LNCaP clone FGC (cell line): ENCODE measurements around the gene MTMR1.

Experiments used
- DNase-seq: peaks from one replicate; pipeline ENCODE4 v3.0.0-alpha.2; 2011; ENCODE audit warnings: low read depth
- H3K4me3 ChIP-seq: 2 replicates; pipeline ENCODE4 v1.5.1; 2011; ENCODE audit warnings: mild to moderate bottlenecking, low read depth, low read length, control low read depth
- TF ChIP-seq, protein P1 (sequence below): IDR thresholded peaks from 2 replicates; pipeline ENCODE4 v1.5.1; 2012; ENCODE audit warnings: mild to moderate bottlenecking; ENCODE audit not compliant: control insufficient read depth, insufficient read depth; ENCODE audit errors: extremely low read depth

Gene MTMR1

DNA sequence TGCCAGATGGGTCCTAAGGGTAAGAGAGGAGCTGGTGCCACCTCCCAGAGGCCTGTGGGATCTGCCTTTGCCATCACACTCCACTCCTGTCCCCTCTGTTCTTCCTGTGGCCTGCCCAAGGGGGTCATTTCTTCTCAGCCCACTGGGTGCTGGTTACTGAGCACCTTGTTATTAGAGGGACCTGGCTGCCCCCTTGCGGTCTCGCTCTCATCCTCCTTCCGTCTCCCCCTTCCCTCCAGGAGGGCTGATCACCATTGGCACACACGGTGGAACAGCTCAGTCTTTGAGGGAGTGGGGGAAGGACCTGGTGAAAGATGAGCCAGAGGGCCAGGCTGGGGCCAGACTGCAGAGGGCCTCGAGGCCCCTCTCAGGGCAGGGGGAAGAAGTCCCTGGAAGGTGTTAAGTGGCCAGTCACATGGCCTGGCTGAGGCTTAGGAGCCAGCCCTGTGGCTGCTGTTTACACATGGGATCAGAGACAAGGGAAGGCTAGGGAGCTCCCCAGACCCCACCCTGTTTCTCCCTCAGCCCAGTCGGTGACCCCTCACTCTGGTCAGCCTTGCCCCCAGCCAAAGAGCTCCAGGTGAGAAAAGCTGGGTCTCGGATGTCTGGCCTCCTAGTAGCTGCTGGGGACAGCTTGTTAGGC, 68.1 kb downstream of the MTMR1 start:
- no peak overlapping the region for H3K4me3 ChIP-seq
- DNase-seq: no peak
- TF ChIP-seq, protein P1, sequence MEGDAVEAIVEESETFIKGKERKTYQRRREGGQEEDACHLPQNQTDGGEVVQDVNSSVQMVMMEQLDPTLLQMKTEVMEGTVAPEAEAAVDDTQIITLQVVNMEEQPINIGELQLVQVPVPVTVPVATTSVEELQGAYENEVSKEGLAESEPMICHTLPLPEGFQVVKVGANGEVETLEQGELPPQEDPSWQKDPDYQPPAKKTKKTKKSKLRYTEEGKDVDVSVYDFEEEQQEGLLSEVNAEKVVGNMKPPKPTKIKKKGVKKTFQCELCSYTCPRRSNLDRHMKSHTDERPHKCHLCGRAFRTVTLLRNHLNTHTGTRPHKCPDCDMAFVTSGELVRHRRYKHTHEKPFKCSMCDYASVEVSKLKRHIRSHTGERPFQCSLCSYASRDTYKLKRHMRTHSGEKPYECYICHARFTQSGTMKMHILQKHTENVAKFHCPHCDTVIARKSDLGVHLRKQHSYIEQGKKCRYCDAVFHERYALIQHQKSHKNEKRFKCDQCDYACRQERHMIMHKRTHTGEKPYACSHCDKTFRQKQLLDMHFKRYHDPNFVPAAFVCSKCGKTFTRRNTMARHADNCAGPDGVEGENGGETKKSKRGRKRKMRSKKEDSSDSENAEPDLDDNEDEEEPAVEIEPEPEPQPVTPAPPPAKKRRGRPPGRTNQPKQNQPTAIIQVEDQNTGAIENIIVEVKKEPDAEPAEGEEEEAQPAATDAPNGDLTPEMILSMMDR: no peak

DNA sequence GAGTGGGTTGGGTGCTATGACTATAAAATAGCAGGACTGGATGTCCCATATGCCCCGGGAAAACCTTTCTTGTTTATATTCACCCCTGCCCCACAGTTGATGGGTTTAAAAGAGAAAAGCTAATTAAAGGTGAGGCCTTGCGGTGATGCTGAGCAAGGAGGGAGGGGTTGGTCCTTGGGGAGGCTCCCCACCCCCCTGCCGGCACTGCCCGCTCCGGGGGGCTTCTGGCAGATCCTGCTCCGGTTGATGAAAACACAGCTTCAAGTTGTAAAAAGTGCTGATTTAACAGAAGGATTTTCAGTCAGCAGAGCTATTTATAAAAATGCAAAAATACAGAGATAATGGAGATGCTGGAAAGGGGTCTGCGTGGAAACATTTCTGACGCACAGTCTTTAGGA, 68.6 kb downstream of the MTMR1 start:
- no peak for DNase-seq
- TF ChIP-seq, protein P1: no peak
- no peak overlapping the region for H3K4me3 ChIP-seq

DNA sequence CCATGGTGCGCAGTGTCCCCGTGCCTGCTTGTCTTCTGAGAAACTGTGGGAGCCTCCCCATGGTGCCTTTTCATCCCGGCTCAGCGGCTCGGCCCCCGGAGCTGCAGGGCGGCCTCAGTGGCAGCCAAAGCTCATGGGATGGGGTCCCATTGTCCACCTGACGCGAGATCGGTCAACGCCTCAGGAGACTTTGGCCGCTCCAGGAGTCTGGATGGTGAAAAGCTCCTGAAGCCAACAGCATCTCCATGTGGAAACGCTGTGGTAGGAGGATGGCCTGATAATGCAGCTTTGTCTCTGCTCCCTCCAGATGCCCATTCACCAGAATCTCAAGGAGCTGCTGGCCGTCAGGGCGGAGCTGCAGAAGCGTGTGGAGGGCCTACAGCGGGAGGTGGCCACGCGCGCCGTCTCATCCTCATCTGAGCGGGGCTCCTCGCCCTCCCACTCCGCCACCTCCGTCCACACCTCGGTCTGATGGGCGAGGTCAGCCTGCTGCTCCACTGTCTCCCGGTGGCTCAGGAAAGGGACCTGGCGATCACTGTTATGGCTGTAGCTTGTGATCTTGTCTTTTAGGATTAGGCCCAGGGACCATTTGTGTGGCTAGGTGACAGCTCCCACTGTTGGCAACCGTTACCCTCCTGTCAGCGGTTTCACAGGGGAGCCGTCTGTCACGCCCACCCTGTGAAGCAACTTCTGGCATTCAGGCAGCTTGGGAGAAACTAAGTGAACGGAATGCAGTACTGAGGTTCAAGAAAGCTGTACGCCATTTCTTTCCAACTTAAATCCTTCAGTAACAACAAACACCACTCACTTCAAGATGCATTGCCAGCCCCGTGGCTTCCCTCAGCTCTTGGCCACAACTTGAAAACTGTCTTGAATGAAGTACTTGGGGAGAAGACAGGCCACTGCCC, 69.3 kb downstream of the MTMR1 start:
- TF ChIP-seq, protein P1: no peak
- DNase-seq: no peak
- no peak overlapping the region for H3K4me3 ChIP-seq

DNA sequence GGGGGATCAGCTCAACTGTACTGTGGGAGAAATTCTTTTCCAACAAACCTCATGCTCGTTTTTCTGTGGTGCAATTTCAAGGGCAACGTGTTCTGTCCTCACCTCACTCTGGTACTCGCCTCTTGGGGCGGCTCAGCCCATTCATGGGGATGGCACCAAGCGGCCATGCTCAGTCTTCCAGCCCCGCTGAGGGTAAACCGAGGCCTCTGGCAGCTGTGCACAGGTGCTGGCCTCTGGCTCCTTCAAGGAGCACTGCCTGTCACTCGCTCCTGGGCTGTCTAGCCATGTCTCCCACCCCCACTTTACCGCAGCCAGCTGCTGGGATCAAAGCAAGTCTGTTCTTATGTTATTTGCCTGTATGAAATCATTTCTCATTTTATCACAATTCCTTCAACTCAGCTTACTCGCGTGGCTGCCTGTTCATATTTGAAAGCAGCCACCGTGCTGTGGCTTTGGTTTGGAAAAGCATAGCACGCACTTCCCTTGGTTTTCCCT, 70.2 kb downstream of the MTMR1 start:
- no peak overlapping the region for H3K4me3 ChIP-seq
- TF ChIP-seq, protein P1: no peak
- DNase-seq: no peak

DNA sequence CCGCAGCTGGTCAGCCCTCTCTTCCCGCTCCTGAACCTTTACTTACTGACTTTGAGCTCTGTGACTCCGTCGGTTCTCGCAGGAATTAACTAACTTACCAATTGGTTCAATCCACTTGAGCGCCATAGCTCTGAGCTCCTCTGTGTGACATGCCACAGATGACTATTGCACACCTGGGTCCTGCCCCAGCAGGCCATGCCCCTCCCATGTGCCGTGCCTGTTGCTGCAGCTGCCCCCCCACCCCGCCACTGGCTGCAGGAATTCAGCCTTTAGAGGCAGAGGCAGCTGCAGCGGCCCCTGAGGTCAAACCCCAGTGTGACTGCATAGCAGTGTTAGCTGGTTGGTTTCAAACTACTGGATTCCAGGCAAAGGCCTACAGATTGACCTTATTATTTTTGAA, 70.6 kb downstream of the MTMR1 start:
- TF ChIP-seq, protein P1: no peak
- DNase-seq: no peak
- H3K4me3 ChIP-seq: no peak overlapping the region

DNA sequence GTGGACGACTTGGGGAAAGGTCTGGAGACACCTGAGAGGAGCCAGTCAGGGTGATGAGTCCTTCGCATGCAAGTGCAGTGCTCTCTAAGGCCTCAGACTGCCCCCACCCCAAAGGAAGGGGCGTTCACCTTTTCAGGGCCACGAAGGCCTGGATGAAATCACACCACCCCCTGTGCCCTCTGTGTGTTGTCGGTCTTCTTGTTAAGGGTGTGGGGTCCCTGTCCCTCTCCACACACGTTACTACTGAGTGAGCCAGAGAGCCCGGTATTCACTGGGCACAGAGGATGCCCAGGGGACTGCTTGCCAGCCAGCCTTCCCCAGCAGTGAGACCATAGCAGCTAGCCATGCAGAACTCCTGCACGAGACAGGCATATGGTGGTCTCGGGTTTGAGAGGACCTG, 72.0 kb downstream of the MTMR1 start:
- DNase-seq: no peak
- TF ChIP-seq, protein P1: no peak
- no peak overlapping the region for H3K4me3 ChIP-seq
